H1 (cell line): ENCODE measurements around the gene ZBTB34. TPM values are rescaled to one million over a fixed set of nuclear protein-coding genes. Genes with fewer than 3 reads are reported as not detected.

Experiments
- CTCF ChIA-PET: fragments of 300-600 bp; sonication (Branson Sonifier 250); formaldehyde crosslinking; loops from one replicate; lab custom pipeline; 2021; ENCODE audit not compliant: partially characterized antibody; lab: Charles Lee
- POLR2A ChIA-PET: fragments of 300-600 bp; sonication (Branson Sonifier 250); formaldehyde crosslinking; loops from one replicate; lab custom pipeline; 2021; ENCODE audit warnings: inconsistent platforms; ENCODE audit not compliant: partially characterized antibody; lab: Charles Lee
- DNase-seq, 2 experiments: peaks; one replicate each; pipeline versions ENCODE4 v3.0.0 to v3.0.0-alpha.2; 2010 to 2022; ENCODE audit warnings: low spot score in 2 of 2, low read depth in 1 of 2, mixed read lengths in 1 of 2
- FAIRE-seq: peaks from 2 replicates; lab custom pipeline; 2011; peaks lifted over from hg19 to GRCh38; lab: Jason Lieb, UNC
- H2AFZ ChIP-seq: 2 replicates; pipeline ENCODE4 v1.8.1; 2012; ENCODE audit warnings: low read length, inconsistent platforms
- H2AK5ac ChIP-seq: 2 replicates; pipeline ENCODE4 v1.6.1; 2013; ENCODE audit warnings: low read depth, low read length
- H2BK120ac ChIP-seq: replicated peaks from 2 replicates; pipeline ENCODE3; 2013; ENCODE audit warnings: low read depth, low read length, inconsistent platforms
- H2BK12ac ChIP-seq: 2 replicates; pipeline ENCODE4 v1.6.1; 2013; ENCODE audit warnings: low read depth, low read length
- H2BK15ac ChIP-seq: 2 replicates; pipeline ENCODE4 v1.6.1; 2013; ENCODE audit warnings: low read length
- H2BK20ac ChIP-seq: 2 replicates; pipeline ENCODE4 v1.6.1; 2013; ENCODE audit warnings: low read length
- H2BK5ac ChIP-seq: 2 replicates; pipeline ENCODE4 v1.6.1; 2013; ENCODE audit warnings: low read depth, low read length
- H3K14ac ChIP-seq: 2 replicates; pipeline ENCODE4 v1.6.1; 2013; ENCODE audit warnings: inconsistent platforms; ENCODE audit not compliant: insufficient read length
- H3K18ac ChIP-seq: 2 replicates; pipeline ENCODE4 v1.6.1; 2013; ENCODE audit warnings: low read length; ENCODE audit errors: extremely low read depth
- H3K23ac ChIP-seq: 2 replicates; pipeline ENCODE4 v1.6.1; 2013; ENCODE audit warnings: inconsistent platforms; ENCODE audit not compliant: insufficient read length
- H3K23me2 ChIP-seq: 2 replicates; pipeline ENCODE4 v1.6.1; 2013; ENCODE audit warnings: low read depth, low read length
- H3K27ac ChIP-seq: 2 replicates; pipeline ENCODE4 v1.6.1; 2011; ENCODE audit warnings: low read depth, low read length, inconsistent platforms
- H3K27me3 ChIP-seq, 4 experiments: replicated peaks in 1 of 4; 1 replicate in 1 of 4; 2 replicates in 3 of 4; pipeline versions ENCODE4 v1.6.1 to v1.8.1; 2011 to 2013; ENCODE audit warnings: low read length in 3 of 4, mild to moderate bottlenecking in 3 of 4, inconsistent platforms in 2 of 4, mixed read lengths in 2 of 4, moderate library complexity in 1 of 4; ENCODE audit not compliant: control insufficient read depth in 3 of 4, insufficient read depth in 3 of 4; ENCODE audit errors: extremely low read depth in 1 of 4
- H3K36me3 ChIP-seq, 4 experiments: 2 replicates each; pipeline versions ENCODE4 v1.6.1 to v1.8.1; 2011 to 2013; ENCODE audit warnings: mild to moderate bottlenecking in 4 of 4, low read length in 3 of 4, moderate library complexity in 2 of 4, control low read depth in 1 of 4, inconsistent platforms in 1 of 4; ENCODE audit not compliant: insufficient read depth in 4 of 4, control insufficient read depth in 2 of 4
- H3K4ac ChIP-seq: replicated peaks from 2 replicates; pipeline ENCODE3; 2013; ENCODE audit warnings: low read length, low read depth, mixed read lengths, inconsistent platforms; ENCODE audit not compliant: insufficient read length
- H3K4me1 ChIP-seq, 4 experiments: replicated peaks in 1 of 4; 1 replicate in 1 of 4; 2 replicates in 3 of 4; pipeline versions ENCODE4 v1.6.1 to v1.8.1; 2011 to 2013; ENCODE audit warnings: low read length in 3 of 4, inconsistent platforms in 2 of 4, mixed read lengths in 1 of 4; ENCODE audit not compliant: insufficient read depth in 4 of 4, control insufficient read depth in 3 of 4
- H3K4me2 ChIP-seq, 2 experiments: 2 replicates each; pipeline versions ENCODE4 v1.6.1 to v1.8.1; 2011 to 2013; ENCODE audit warnings: low read depth in 2 of 2, low read length in 2 of 2, control low read depth in 1 of 2, inconsistent platforms in 1 of 2, mild to moderate bottlenecking in 1 of 2; ENCODE audit not compliant: insufficient read depth in 1 of 2
- H3K4me3 ChIP-seq, 4 experiments: fragments of 200-600, 300-600 bp in 1 of 4; sonication (generic), shearing (Covaris generic), sonication (Bioruptor Twin) in 1 of 4; 2 replicates each; pipeline versions ENCODE4 v1.5.1 to v1.8.1; 2011 to 2016; ENCODE audit warnings: low read length in 4 of 4, low read depth in 3 of 4, control low read depth in 2 of 4, inconsistent platforms in 2 of 4, mild to moderate bottlenecking in 2 of 4, mixed read lengths in 1 of 4, moderate library complexity in 1 of 4; ENCODE audit not compliant: insufficient read depth in 2 of 4; ENCODE audit errors: extremely low read depth in 1 of 4
- H3K56ac ChIP-seq: replicated peaks from 2 replicates; pipeline ENCODE3; 2013; ENCODE audit warnings: low read depth, mild to moderate bottlenecking, mixed read lengths, low read length, inconsistent platforms; ENCODE audit not compliant: insufficient read length
- H3K79me1 ChIP-seq: 2 replicates; pipeline ENCODE4 v1.6.1; 2013; ENCODE audit warnings: low read depth, low read length, control low read depth
- H3K79me2 ChIP-seq, 2 experiments: 2 replicates each; pipeline versions ENCODE4 v1.6.1 to v1.8.1; 2012 to 2013; ENCODE audit warnings: low read length in 2 of 2, mild to moderate bottlenecking in 2 of 2, inconsistent platforms in 1 of 2; ENCODE audit not compliant: insufficient read depth in 2 of 2, control insufficient read depth in 1 of 2
- H3K9ac ChIP-seq, 4 experiments: replicated peaks in 1 of 4; 1 replicate in 1 of 4; 2 replicates in 3 of 4; pipeline versions ENCODE4 v1.6.1 to v1.8.1; 2011 to 2013; ENCODE audit warnings: low read depth in 3 of 4, low read length in 3 of 4, control low read depth in 2 of 4, mild to moderate bottlenecking in 2 of 4, moderate library complexity in 2 of 4, inconsistent platforms in 1 of 4; ENCODE audit errors: extremely low read depth in 1 of 4
- H3K9me3 ChIP-seq, 2 experiments: 2 replicates each; pipeline versions ENCODE4 v1.6.1 to v1.8.1; 2012 to 2013; ENCODE audit warnings: mild to moderate bottlenecking in 2 of 2, moderate library complexity in 2 of 2, control low read depth in 1 of 2, inconsistent platforms in 1 of 2, low read depth in 1 of 2, low read length in 1 of 2, mixed read lengths in 1 of 2; ENCODE audit not compliant: insufficient read depth in 2 of 2
- H4K20me1 ChIP-seq, 2 experiments: replicated peaks in 1 of 2; 2 replicates each; pipeline versions ENCODE3 to v1.8.1; 2011 to 2013; ENCODE audit warnings: inconsistent platforms in 2 of 2, low read length in 2 of 2, mild to moderate bottlenecking in 1 of 2; ENCODE audit not compliant: insufficient read depth in 2 of 2, control insufficient read depth in 1 of 2
- H4K5ac ChIP-seq: 2 replicates; pipeline ENCODE4 v1.6.1; 2013; ENCODE audit warnings: low read length, low read depth, mixed read lengths, inconsistent platforms; ENCODE audit not compliant: insufficient read length
- H4K8ac ChIP-seq: 2 replicates; pipeline ENCODE4 v1.8.0; 2013; ENCODE audit warnings: mild to moderate bottlenecking, moderate library complexity, low read length, inconsistent platforms; ENCODE audit not compliant: insufficient read depth; ENCODE audit errors: extremely low read depth
- H4K91ac ChIP-seq: replicated peaks from 2 replicates; pipeline ENCODE3; 2013; ENCODE audit warnings: low read length, mixed read lengths, inconsistent platforms; ENCODE audit not compliant: insufficient read length
- CEBPB ChIP-seq: IDR thresholded peaks from 2 replicates; pipeline ENCODE4 v1.6.1; 2012; ENCODE audit warnings: low read depth, low read length
- FOSL1 ChIP-seq: IDR thresholded peaks from 2 replicates; pipeline ENCODE4 v1.6.1; 2011; ENCODE audit warnings: mild to moderate bottlenecking, low read depth, low read length, moderate library complexity; ENCODE audit not compliant: insufficient read depth
- NRF1 ChIP-seq: IDR thresholded peaks from 2 replicates; pipeline ENCODE4 v1.6.1; 2011; ENCODE audit warnings: mild to moderate bottlenecking, low read depth, low read length, improper control_type of control experiment
- SIX5 ChIP-seq: IDR thresholded peaks from 2 replicates; pipeline ENCODE4 v1.6.1; 2011; ENCODE audit warnings: mild to moderate bottlenecking, low read depth, low read length
- YY1 ChIP-seq: IDR thresholded peaks from 2 replicates; pipeline ENCODE4 v1.6.1; 2011; ENCODE audit warnings: low read depth, mild to moderate bottlenecking, low read length
- WGBS, 2 experiments: shearing (Covaris generic) in 1 of 2; methylation state at CpG; one replicate each; pipeline versions ENCODE4 v1.1.6 to v1.1.7; 2013 to 2015; ENCODE audit warnings: low lambda C conversion rate in 2 of 2, mixed read lengths in 2 of 2, inconsistent platforms in 1 of 2, low coverage in 1 of 2, missing lambda C conversion rate in 1 of 2; ENCODE audit not compliant: insufficient replicate concordance in 2 of 2, insufficient coverage in 1 of 2, insufficient read length in 1 of 2; ENCODE audit errors: extremely low coverage in 1 of 2, missing lambda C conversion rate in 1 of 2; 5-methylcytosine and 5-hydroxymethylcytosine counted together
- polyA plus RNA-seq, 7 experiments: library from polyadenylated mRNA; depleted of rRNA in 3 of 7; stranded (reverse) in 5 of 7; unstranded in 2 of 7; fragments of >200 nt in 5 of 7; fragments of 200-250 nt in 2 of 7; gene quantifications; 1 replicate in 5 of 7; 2 replicates in 1 of 7; 4 replicates in 1 of 7; pipeline versions ENCODE4 v1.2.1 to v1.2.3, GENCODE V29; 2011 to 2013; ENCODE audit warnings: missing spikeins in 2 of 7, mixed read lengths in 2 of 7
- total RNA-seq: library from RNA; stranded (reverse); fragmentation: NEBNext Ultra II Directional; extraction: Animal tissue kit (Norgen Biotek cat#: 25700); gene quantifications from 2 replicates; pipeline ENCODE4 v1.2.1, GENCODE V29; 2021

Gene ZBTB34
- total and polyA plus RNA-seq, 2 of the 8 experiments (the other 6 are each of a cell fraction or from before 2014, with no cell fraction given), result 8.2 to 15.9 TPM

DNA sequence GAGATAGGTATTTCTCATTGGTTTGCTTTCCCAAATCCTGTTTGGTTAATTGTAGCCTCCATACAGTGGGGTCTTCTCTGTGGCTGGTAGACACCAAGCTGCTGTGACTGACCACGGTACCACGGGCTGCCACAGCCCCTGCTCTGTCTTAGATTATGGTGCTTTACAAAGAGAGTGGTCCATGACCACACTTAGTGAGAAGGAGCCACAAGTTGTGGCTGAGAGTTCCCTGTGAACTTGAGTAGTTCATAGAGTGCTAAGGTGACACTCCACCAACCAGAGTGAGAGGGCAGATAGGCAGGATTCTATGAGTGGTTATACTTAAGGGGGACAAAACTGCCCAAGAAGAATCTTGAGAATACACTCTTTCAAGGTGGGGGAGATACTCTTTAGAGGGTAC, 25.8 kb upstream of the ZBTB34 start:
- H3K23ac ChIP-seq, result no peak overlapping the region
- no peaks in the 10 kb centered on the region for H3K23me2 ChIP-seq
- H3K18ac ChIP-seq, result no peak overlapping the region
- H2BK20ac ChIP-seq, result no peak overlapping the region
- WGBS, 2 experiments, result 100% methylated on average over 2 of the region's 2 CpGs; no CpG with 5 or more reads in 1 of the 2 experiments
- H2AK5ac ChIP-seq, result no peak overlapping the region
- no peak overlapping the region for H3K14ac ChIP-seq
- H3K79me2 ChIP-seq, result peaks cover 0 to 10% of the 10 kb centered on the region in 2 experiments; a peak in 1 of 4 replicates
- H3K4me3 ChIP-seq, result no peak overlapping the region
- peaks cover 2 to 9% of the 10 kb centered on the region in 2 experiments for H4K20me1 ChIP-seq
- ChIA-PET POLR2A (no interaction called here), CTCF (interaction anchor here (1.1 to 3.1 kb wide), 3 partner anchors 8 to 12 kb away, joined by 5 to 9 read pairs (median 6); no protein-coding TSS in a partner anchor)
- no peak overlapping the region for H3K9ac ChIP-seq
- FAIRE-seq, result no peak
- H3K9me3 ChIP-seq, result no peaks in the 10 kb centered on the region
- no peak overlapping the region for H4K8ac ChIP-seq
- TF ChIP-seq YY1 (no peak), SIX5 (no peak), NRF1 (no peak), CEBPB (no peak), FOSL1 (no peak)
- H3K4me2 ChIP-seq, result no peak overlapping the region
- no peak overlapping the region for H3K4ac ChIP-seq
- no peak overlapping the region for H2AFZ ChIP-seq
- H2BK15ac ChIP-seq, result no peak overlapping the region
- DNase-seq, result no peak
- H2BK120ac ChIP-seq, result no peak overlapping the region
- no peaks in the 10 kb centered on the region for H3K27me3 ChIP-seq
- H3K79me1 ChIP-seq, result peaks cover 9% of the 10 kb centered on the region
- no peaks in the 10 kb centered on the region for H3K4me1 ChIP-seq
- no peak overlapping the region for H4K91ac ChIP-seq
- H2BK5ac ChIP-seq, result no peak overlapping the region
- no peak overlapping the region for H2BK12ac ChIP-seq
- no peak overlapping the region for H3K56ac ChIP-seq
- no peak overlapping the region for H4K5ac ChIP-seq
- H3K27ac ChIP-seq, result no peak overlapping the region
- peaks cover 16 to 21% (median 19%) of the 10 kb centered on the region in 4 experiments for H3K36me3 ChIP-seq
